ENCODE measurements around the gene EGLN1. TPM values are rescaled to one million over a fixed set of nuclear protein-coding genes. Genes with fewer than 3 reads are reported as not detected.

Gene EGLN1
- total RNA-seq, 1 donor from 2014 or later = 47.8 TPM

GRCh38 chr1:231420299-231420958, 1.7 kb downstream of the EGLN1 start:
- Histone ChIP-seq H3K27me3 (no peaks in the 10 kb centered on the region), H3K36me3 (no peaks in the 10 kb centered on the region), H3K9me3 (no peaks in the 10 kb centered on the region), H3K27ac (peak overlapping the region; percentile 97 to 100), H3K4me1 (peaks cover 0 to 9% of the 10 kb centered on the region in 2 donors), H3K4me3 (peak overlapping the region; percentile 86 to 100)
- TF ChIP-seq CTCF (IDR thresholded peaks at IDR 0.05) = no peak
- intact Hi-C loops (cut with DNase I) = loop anchor here (2.0 to 5.0 kb wide), 3 partner anchors 14 to 178 kb away; partner anchors contain the start of gene GNPAT
- DNase-seq (ENCODE audit: low spot score in 2 of 2) = no peak

GRCh38 chr1:231419738-231420298, 2.3 kb downstream of the EGLN1 start:
- TF ChIP-seq CTCF (IDR thresholded peaks at IDR 0.05) = no peak
- DNase-seq (ENCODE audit: low spot score in 2 of 2) = no peak
- Histone ChIP-seq H3K36me3 (no peaks in the 10 kb centered on the region), H3K27me3 (no peaks in the 10 kb centered on the region), H3K27ac (peak overlapping the region; percentile 97 to 100), H3K4me3 (peak overlapping the region; percentile 86 to 100), H3K4me1 (peaks cover under 1 to 8% of the 10 kb centered on the region in 2 donors), H3K9me3 (no peaks in the 10 kb centered on the region)
- intact Hi-C loops (cut with DNase I) = loop anchor here (2.0 to 5.0 kb wide), 3 partner anchors 13 to 178 kb away; partner anchors contain the start of gene GNPAT

- intact Hi-C loops (cut with DNase I) = no loop called here
- H3K27ac ChIP-seq = no peak overlapping the region
Observed at GRCh38 chr1:231419147-231419546, 2.9 kb downstream of the EGLN1 start.

GRCh38 chr1:231418741-231419107, 3.4 kb downstream of the EGLN1 start:
- Histone ChIP-seq H3K4me3 (peak overlapping the region; percentile 86 to 100), H3K36me3 (no peaks in the 10 kb centered on the region), H3K27ac (no peak overlapping the region), H3K27me3 (no peaks in the 10 kb centered on the region), H3K4me1 (peaks cover 2 to 16% of the 10 kb centered on the region in 2 donors), H3K9me3 (no peaks in the 10 kb centered on the region)
- intact Hi-C loops (cut with DNase I) = no loop called here
- DNase-seq (ENCODE audit: low spot score in 2 of 2) = no peak
- no peak for TF ChIP-seq CTCF (IDR thresholded peaks at IDR 0.05)

More at GRCh38 chr1:231419147-231419546, 2.9 kb downstream of the EGLN1 start:
- no peak for TF ChIP-seq CTCF (IDR thresholded peaks at IDR 0.05)
- H3K27me3 ChIP-seq = no peaks in the 10 kb centered on the region
- H3K36me3 ChIP-seq = no peaks in the 10 kb centered on the region
- H3K9me3 ChIP-seq = no peaks in the 10 kb centered on the region
- H3K4me1 ChIP-seq = peaks cover 2 to 15% of the 10 kb centered on the region in 2 donors
- no peak for DNase-seq (ENCODE audit: low spot score in 2 of 2)
- H3K4me3 ChIP-seq = peak overlapping the region; percentile 86 to 100

- no peak for TF ChIP-seq CTCF (IDR thresholded peaks at IDR 0.05)
- H3K4me1 ChIP-seq = peaks cover 2 to 16% of the 10 kb centered on the region in 2 donors
Observed at GRCh38 chr1:231418101-231418740, 3.9 kb downstream of the EGLN1 start.

More at GRCh38 chr1:231418101-231418740, 3.9 kb downstream of the EGLN1 start:
- peak overlapping the region; percentile 86 to 100 for H3K4me3 ChIP-seq
- H3K36me3 ChIP-seq = no peaks in the 10 kb centered on the region
- no peak overlapping the region for H3K27ac ChIP-seq
- H3K27me3 ChIP-seq = no peaks in the 10 kb centered on the region
- H3K9me3 ChIP-seq = no peaks in the 10 kb centered on the region
- intact Hi-C loops (cut with DNase I) = no loop called here
- DNase-seq (ENCODE audit: low spot score in 2 of 2) = no peak

Data from ascending aorta (tissue), 2 donors.